ENCODE results near the gene ROCK2.

ROCK2 gene

GRCh38 chr2:11314487-11314886 is 29.9 kb downstream of the ROCK2 start:
- DNase-seq (ENCODE audit: low read depth): no peak
- no peak for TF ChIP-seq CTCF (conservative IDR thresholded peaks at IDR 0.05; ENCODE audit: control insufficient read depth, insufficient read depth, low read depth, low read length)
- H3K4me3 ChIP-seq (ENCODE audit: control insufficient read depth, low read depth, low read length): no peak overlapping the region

GRCh38 chr2:11312770-11313471 is 31.5 kb downstream of the ROCK2 start:
- no peak for DNase-seq (ENCODE audit: low read depth)
- H3K4me3 ChIP-seq (ENCODE audit: control insufficient read depth, low read depth, low read length): no peak overlapping the region
- TF ChIP-seq CTCF (conservative IDR thresholded peaks at IDR 0.05; ENCODE audit: control insufficient read depth, insufficient read depth, low read depth, low read length): no peak

- no peak overlapping the region for H3K4me3 ChIP-seq (ENCODE audit: control insufficient read depth, low read depth, low read length)
- DNase-seq (ENCODE audit: low read depth): no peak
- no peak for TF ChIP-seq CTCF (conservative IDR thresholded peaks at IDR 0.05; ENCODE audit: control insufficient read depth, insufficient read depth, low read depth, low read length)
Measured at GRCh38 chr2:11311543-11311942, 32.9 kb downstream of the ROCK2 start.

- H3K4me3 ChIP-seq (ENCODE audit: control insufficient read depth, low read depth, low read length): no peak overlapping the region
- DNase-seq (ENCODE audit: low read depth): peak; percentile 51
- TF ChIP-seq CTCF (conservative IDR thresholded peaks at IDR 0.05; ENCODE audit: control insufficient read depth, insufficient read depth, low read depth, low read length): no peak
Measured at GRCh38 chr2:11310212-11310611, 34.2 kb downstream of the ROCK2 start.

GRCh38 chr2:11309706-11310105 is 34.7 kb downstream of the ROCK2 start:
- no peak overlapping the region for H3K4me3 ChIP-seq (ENCODE audit: control insufficient read depth, low read depth, low read length)
- DNase-seq (ENCODE audit: low read depth): no peak
- no peak for TF ChIP-seq CTCF (conservative IDR thresholded peaks at IDR 0.05; ENCODE audit: control insufficient read depth, insufficient read depth, low read depth, low read length)

GRCh38 chr2:11307764-11308415 is 36.5 kb downstream of the ROCK2 start:
- no peak overlapping the region for H3K4me3 ChIP-seq (ENCODE audit: control insufficient read depth, low read depth, low read length)
- TF ChIP-seq CTCF (conservative IDR thresholded peaks at IDR 0.05; ENCODE audit: control insufficient read depth, insufficient read depth, low read depth, low read length): no peak
- DNase-seq (ENCODE audit: low read depth): no peak
